Ureter (tissue), 1 donor: ENCODE data around the gene GNPDA2. TPM values are rescaled to one million over a fixed set of nuclear protein-coding genes. Genes with fewer than 3 reads are reported as not detected.
"Not testable (repeated sequence)": the region's sequence is repeated elsewhere in the genome, so short reads cannot be mapped to it uniquely, and the experiment has no call there.

ENCODE experiments used
- DNase-seq: peaks from one replicate; pipeline ENCODE4 v3.0.0-alpha.2; 2020; ENCODE audit warnings: low spot score
- total RNA-seq: library from RNA; stranded (reverse); gene quantifications from one replicate; pipeline ENCODE4 v1.2.4, GENCODE V29; 2023
- donor health status: DM: yes; HTN: yes; CAD: no.

GNPDA2 gene
- 15.8 TPM for total RNA-seq

- peak; percentile 92 for DNase-seq
Observed at GRCh38 chr4:44726038-44726871, at the start of gene GNPDA2. Gene GNPDA2, minus strand, starts transcription at chr4:44726556. Its CDS starts 4,349 bp downstream, at chr4:44722207.

GRCh38 chr4:44772340-44772739 lies 46.0 kb upstream of the GNPDA2 start:
- no peak for DNase-seq

DNA sequence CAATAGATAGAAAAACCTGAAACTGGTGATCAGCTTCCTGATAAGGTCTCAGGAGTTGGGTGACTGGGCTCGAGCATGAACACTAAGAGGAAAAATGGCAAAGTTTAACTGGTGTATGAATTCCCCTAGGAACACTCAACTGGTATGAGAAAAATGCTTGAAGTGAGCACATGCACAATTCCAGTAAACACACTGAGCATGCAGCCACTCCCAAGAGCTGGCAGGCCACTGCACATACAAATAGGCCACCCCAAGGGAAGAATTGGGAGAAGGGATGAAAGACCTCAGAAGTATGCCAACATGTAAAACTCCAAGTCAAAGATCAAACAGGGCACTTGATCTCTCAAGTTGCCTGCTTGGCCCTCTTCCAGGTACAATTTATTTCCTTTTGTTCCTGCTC lies 45.4 kb upstream of the GNPDA2 start:
- DNase-seq = no peak

DNA sequence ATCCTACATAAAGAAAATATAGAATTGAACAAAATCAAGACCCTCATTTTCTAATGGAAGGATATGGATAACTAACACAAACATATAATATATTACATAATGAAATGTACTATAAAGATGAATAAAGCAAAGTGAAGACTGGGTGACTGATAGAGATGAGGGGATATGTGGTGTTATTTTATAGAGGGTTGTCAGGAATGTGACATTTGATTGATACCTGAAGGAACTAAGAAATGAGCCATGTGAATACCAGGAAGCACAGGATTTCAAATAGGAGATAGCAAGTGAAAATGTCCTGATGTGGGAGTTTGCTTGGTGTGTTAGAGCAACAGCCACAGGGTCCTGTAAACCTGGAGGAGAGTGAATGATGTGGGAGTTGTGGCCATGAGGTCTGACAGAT lies 40.1 kb upstream of the GNPDA2 start:
- DNase-seq = no peak

DNA sequence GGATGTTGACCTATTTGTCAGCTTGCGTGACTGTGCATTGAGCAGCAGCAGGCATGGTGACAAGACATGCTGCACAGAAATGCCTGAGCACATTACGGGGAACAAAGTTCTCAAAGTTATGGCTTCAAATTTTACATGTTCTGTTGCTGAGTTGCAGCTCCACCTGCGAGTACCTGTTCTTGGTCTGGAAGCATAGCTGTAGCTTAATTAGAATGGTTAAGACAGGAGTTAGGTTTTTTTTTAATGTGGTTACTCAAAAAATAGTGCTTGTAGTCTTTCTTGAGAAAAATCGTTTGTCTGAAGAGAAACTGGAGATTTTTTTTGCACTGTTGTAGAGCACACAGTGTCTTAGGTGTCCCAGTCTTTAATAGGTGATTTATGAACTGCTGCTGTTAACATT lies 38.8 kb upstream of the GNPDA2 start:
- no peak for DNase-seq

DNA sequence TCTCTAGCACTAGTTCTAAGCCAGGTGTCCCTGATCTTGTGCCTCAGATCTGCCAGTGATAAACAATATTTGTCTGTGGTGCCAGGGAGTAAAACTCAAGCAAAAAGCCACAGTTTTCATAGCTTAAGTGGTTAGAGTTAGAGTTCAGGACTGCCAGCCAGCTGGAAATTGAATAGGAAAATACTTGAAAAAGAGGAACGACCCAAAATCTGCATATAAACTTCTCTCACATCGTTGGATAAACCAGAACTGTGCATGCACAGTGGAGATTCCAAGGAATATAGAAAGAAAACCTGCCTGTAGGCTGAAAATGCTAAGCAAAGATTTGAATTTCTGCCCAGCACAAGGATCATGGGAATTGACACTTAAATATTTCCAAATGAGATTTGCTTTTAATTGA lies 35.0 kb upstream of the GNPDA2 start:
- no peak for DNase-seq

DNA sequence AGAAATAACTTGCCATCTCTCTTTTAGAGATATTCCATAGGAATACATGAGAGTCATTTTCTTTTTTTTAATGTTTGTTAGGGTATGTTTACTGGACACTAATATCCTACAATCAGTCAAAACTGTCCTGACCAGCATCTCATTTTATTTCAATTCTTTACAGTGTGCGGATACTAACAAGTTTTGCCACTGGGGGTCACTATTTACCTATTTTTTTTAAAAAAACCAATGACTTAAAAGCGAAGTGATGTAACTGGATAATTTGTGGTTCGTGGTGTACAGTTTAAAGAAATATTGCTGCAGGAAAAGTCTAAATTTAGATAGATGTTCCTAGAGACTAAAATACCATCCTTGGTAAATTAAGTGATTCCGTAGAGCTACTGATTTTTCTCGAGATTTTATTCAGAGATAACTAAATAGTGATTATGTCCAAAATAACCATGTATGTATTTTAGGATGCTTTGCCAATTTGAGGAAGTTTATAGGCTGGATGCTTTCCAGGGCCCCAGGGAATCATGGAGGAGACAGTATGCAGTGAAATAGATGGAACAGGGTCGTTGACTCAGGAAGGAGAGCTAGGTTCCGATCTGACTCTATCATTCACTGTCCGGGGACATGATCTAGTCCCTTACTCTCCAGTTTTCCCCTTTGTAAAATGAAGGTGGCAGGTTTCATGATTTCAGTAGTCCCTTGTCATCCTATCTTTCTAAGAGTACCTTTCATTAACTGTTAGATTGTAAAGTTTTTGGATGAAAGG lies 34.0 kb upstream of the GNPDA2 start:
- no peak for DNase-seq

DNA sequence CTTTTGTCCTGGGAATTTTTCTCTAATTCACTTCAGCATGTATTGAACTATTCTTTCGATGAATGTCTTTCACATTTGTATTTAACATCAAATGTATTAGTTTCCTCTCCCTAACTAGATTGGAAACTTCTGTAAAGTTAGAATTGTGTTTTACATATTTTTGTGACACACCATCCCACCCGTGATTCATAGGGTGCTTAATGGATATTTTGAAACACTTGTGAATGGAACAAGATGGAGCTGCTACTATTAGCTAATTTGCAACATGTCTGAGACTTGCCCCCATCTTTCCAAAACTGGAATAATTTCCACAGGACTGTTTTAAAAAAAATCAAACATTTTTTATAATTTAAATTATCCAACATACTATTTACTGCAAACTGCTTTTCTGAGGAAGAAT lies 30.2 kb upstream of the GNPDA2 start:
- no peak for DNase-seq

DNA sequence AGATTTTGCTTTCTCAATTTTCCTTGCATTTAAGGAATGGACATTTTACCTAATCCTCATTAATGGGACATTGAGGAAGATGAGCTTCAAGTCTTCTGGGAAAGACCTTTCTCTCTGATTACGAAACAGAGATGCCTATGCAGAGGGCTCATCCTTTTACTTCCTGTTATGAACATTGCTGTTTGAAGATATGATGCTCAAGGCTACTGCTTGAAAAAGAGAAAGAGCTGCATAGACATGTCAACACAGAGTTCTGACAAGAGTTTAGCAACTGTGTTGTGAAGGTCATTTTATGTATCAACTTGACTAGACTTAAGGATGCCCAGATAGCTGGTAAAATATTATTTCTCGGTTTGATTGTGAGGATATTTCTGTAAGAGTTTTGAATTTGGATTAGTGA lies 13.8 kb upstream of the GNPDA2 start:
- DNase-seq = no peak

- DNase-seq = no peak
Observed at GRCh38 chr4:44738615-44739014, 12.3 kb upstream of the GNPDA2 start.

GRCh38 chr4:44736900-44737299 lies 10.5 kb upstream of the GNPDA2 start:
- DNase-seq = no peak

GRCh38 chr4:44728694-44729093 lies 2.3 kb upstream of the GNPDA2 start:
- DNase-seq = not testable (repeated sequence)

GRCh38 chr4:44727471-44727870 lies 1.1 kb upstream of the GNPDA2 start:
- no peak for DNase-seq

- no peak for DNase-seq
Observed at GRCh38 chr4:44725726-44726037, 674 bp downstream of the GNPDA2 start.

GRCh38 chr4:44725166-44725565 lies 1.2 kb downstream of the GNPDA2 start:
- no peak for DNase-seq

- DNase-seq = no peak
Observed at GRCh38 chr4:44722001-44722400, 4.4 kb downstream of the GNPDA2 start.

DNA sequence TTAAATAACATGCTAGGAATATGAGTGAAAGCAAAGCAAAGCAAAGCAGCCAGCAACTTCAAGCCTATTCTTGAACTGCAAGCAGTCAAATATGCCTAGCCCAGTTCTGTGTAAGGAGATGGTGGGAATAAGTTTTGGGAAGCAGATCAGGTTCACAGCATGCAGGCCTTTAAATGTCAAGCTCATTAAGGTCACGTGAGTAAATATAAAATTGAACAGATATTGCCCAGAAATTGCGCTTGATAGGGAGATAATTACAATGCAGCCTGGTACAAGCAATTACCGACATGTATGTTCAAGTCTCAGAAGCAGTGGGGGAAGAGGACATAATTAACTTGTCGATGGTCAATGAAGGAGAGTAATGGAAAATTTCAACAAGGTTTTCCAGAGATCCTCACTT lies 6.0 kb downstream of the GNPDA2 start:
- DNase-seq = no peak

DNA sequence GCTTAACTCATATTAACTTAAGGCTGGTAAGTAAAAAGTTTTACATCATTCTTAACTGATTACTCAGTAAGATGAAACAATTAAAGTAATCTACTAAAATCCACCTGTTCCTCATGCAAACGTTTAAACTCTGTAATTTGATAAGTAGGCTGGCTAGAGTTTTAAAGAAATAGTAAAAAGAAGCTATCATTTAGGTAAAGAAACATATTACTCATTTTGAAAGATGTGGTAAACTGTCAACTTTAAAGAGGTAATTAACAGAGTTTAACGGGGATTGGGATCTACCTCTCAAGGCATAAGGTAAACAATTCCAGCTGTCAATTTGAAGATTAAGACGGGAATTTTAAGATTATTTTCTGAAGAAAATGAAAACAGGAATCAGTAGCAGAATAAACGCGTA lies 9.8 kb downstream of the GNPDA2 start:
- no peak for DNase-seq

GRCh38 chr4:44713125-44713524 lies 13.2 kb downstream of the GNPDA2 start:
- DNase-seq = no peak

DNA sequence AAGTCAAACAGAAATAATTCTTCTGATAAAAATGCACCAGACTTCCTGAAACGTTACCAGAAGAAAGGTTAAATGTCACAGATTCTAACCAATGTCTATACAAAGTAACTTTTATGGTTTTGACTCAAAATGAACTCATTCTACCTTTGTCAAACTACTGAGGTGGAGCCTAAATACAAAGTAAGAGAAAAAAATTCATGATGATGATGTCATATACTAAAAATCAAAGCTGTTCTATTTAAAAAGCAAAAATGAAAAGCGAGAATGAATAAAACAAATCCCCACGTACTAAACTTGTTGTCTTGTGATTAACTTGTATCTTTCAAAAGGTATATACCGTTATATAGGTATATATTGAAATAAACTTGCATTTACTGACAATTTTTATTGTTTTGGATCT lies 21.7 kb downstream of the GNPDA2 start:
- DNase-seq = no peak

DNA sequence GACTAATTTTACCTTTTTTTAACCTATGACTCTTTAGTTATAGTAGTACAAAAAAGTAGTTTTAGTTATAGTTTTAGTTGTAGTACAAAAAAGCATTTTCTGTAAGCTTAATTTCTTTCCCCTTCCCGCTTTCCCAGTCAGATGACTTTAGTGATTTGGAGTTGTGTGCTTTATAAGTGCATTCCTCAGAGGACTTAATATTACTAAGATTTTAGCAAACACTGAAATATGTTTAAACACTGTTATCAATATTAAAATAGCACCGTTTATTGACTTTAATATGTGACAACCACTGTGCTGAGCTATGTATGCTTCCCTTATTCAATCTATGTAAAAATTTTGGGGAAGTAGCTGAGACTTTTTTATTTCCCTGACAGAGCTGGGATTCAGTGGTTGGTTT lies 25.3 kb downstream of the GNPDA2 start:
- no peak for DNase-seq

GRCh38 chr4:44700427-44700826 lies 25.9 kb downstream of the GNPDA2 start:
- DNase-seq = no peak

DNA sequence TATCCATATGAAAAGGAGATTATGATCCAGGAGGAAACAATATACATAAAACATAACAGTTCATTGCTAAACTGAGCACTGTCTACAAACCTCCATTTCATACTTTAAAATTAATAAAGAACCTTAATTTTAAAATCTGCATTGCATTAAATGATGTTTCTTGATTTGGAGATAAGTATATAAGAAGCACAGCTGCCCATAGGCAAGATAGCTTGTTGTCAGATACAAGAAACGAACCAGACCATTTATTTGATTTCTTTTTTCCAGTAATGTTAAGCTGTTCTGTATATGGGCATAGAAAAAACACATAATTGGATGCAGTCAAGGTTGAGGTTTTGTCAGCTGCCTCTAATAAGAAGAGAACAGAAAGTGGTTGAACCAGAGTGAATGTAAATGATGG lies 41.7 kb downstream of the GNPDA2 start:
- DNase-seq = no peak
